Esophagus muscularis mucosa (tissue), 4 donors: Measurements from ENCODE around the gene ACP3.

ENCODE experiments used
- CTCF ChIP-seq, 3 experiments: fragments of 200-600 bp in 2 of 3; fragments of 450-650 bp in 1 of 3; sonication (generic) in 2 of 3; IDR thresholded peaks; one replicate each; pipeline ENCODE4 v1.5.1; 2017 to 2019; ENCODE audit warnings: antibody characterized with exemption in 3 of 3, mild to moderate bottlenecking in 2 of 3, moderate library complexity in 1 of 3
- EP300 ChIP-seq: sonication (generic); formaldehyde crosslinking; IDR thresholded peaks from one replicate; pipeline ENCODE4 v1.6.1; 2017; ENCODE audit warnings: antibody characterized with exemption
- POLR2A ChIP-seq: fragments of 450-650 bp; IDR thresholded peaks from one replicate; pipeline ENCODE4 v1.6.1; 2017; ENCODE audit warnings: antibody characterized with exemption, moderate library complexity, mild to moderate bottlenecking, low read depth
- POLR2AphosphoS5 ChIP-seq, 2 donors: sonication (generic); formaldehyde crosslinking; IDR thresholded peaks; one replicate each; pipeline ENCODE4 v1.6.1; 2017; ENCODE audit warnings: antibody characterized with exemption in 2 of 2

- TF ChIP-seq EP300: no peak
- TF ChIP-seq CTCF (IDR thresholded peaks at IDR 0.05): no peak
- no peak for TF ChIP-seq POLR2A
- TF ChIP-seq POLR2AphosphoS5 (IDR thresholded peaks at IDR 0.05): no peak
These were observed 27.9 kb upstream of the ACP3 start for GRCh38 chr3:132289316-132289715.
